Measurements from ENCODE around the gene GABBR2. TPM values are rescaled to one million over a fixed set of nuclear protein-coding genes. Genes with fewer than 3 reads are reported as not detected.

GABBR2 gene
- total and polyA plus RNA-seq, 2 of the 8 experiments (the other 6 are each of a cell fraction or from before 2014, with no cell fraction given) = 0.50 to 1.2 TPM

DNA sequence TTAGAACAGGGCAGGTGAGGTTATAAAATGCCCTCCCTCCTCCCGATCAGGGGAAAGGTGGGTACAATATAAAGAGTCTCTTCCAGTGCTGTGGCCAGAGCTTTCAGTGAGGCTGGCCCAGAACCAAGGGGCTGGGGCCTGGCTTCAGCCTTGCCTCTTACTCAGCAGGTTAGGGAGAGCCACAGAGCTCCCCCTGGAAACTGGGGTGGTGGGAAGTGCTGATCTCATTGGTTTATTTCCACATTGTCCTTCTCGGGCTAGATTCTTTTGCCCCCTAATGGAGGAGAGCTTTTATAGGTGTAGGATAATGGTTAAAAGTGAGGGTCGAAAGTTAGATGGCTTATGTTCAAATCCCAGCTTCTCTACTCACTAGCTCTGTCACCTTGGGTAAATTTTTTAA, 266.6 kb downstream of the GABBR2 start:
- Histone ChIP-seq H3K4me1 (replicated peaks in 1 of 4; ENCODE audit: control insufficient read depth in 3 of 4, insufficient read depth in 4 of 4, low read length in 3 of 4) (no peaks in the 10 kb centered on the region), H4K91ac (replicated peaks; ENCODE audit: insufficient read length, low read length) (no peak overlapping the region), H3K23ac (ENCODE audit: insufficient read length) (no peak overlapping the region), H2BK20ac (ENCODE audit: low read length) (no peak overlapping the region), H2BK120ac (replicated peaks; ENCODE audit: low read depth, low read length) (no peak overlapping the region), H2BK5ac (ENCODE audit: low read depth, low read length) (no peak overlapping the region), H3K56ac (replicated peaks; ENCODE audit: insufficient read length, low read depth, low read length) (no peak overlapping the region), H3K79me2 (ENCODE audit: control insufficient read depth in 1 of 2, insufficient read depth in 2 of 2, low read length in 2 of 2) (no peaks in the 10 kb centered on the region), H3K23me2 (ENCODE audit: low read depth, low read length) (peaks cover 10% of the 10 kb centered on the region; the same call in 1 of the 2 replicates), H3K18ac (ENCODE audit: extremely low read depth, low read length) (no peak overlapping the region), H3K9me3 (ENCODE audit: insufficient read depth in 2 of 2, low read depth in 1 of 2, low read length in 1 of 2) (no peaks in the 10 kb centered on the region), H3K79me1 (ENCODE audit: low read depth, low read length) (no peaks in the 10 kb centered on the region), H3K14ac (ENCODE audit: insufficient read length) (no peak overlapping the region), H3K4me3 (ENCODE audit: extremely low read depth in 1 of 4, insufficient read depth in 2 of 4, low read depth in 3 of 4, low read length in 4 of 4) (no peak overlapping the region), H3K27me3 (replicated peaks in 1 of 4; ENCODE audit: control insufficient read depth in 3 of 4, extremely low read depth in 1 of 4, insufficient read depth in 3 of 4, low read length in 3 of 4) (no peaks in the 10 kb centered on the region), H3K4me2 (ENCODE audit: insufficient read depth in 1 of 2, low read depth in 2 of 2, low read length in 2 of 2) (no peak overlapping the region), H2BK15ac (ENCODE audit: low read length) (no peak overlapping the region), H3K9ac (replicated peaks in 1 of 4; ENCODE audit: extremely low read depth in 1 of 4, low read depth in 3 of 4, low read length in 3 of 4) (no peak overlapping the region), H4K20me1 (replicated peaks in 1 of 2; ENCODE audit: control insufficient read depth in 1 of 2, insufficient read depth in 2 of 2, low read length in 2 of 2) (peaks cover 0 to 6% of the 10 kb centered on the region in 2 experiments), H3K27ac (ENCODE audit: low read depth, low read length) (no peak overlapping the region), H4K8ac (ENCODE audit: extremely low read depth, insufficient read depth, low read length) (no peak overlapping the region), H3K4ac (replicated peaks; ENCODE audit: insufficient read length, low read depth, low read length) (no peak overlapping the region), H4K5ac (ENCODE audit: insufficient read length, low read depth, low read length) (no peak overlapping the region), H2AFZ (ENCODE audit: low read length) (no peak overlapping the region), H2AK5ac (ENCODE audit: low read depth, low read length) (no peak overlapping the region), H3K36me3 (ENCODE audit: control insufficient read depth in 2 of 4, insufficient read depth in 4 of 4, low read length in 3 of 4) (no peaks in the 10 kb centered on the region), H2BK12ac (ENCODE audit: low read depth, low read length) (no peak overlapping the region)
- FAIRE-seq (no peak), DNase-seq (ENCODE audit: low read depth in 1 of 2, low spot score in 2 of 2) (peak in 1 of 2 experiments; percentile 17)
- CTCF ChIA-PET (ENCODE audit: partially characterized antibody) = interaction anchor here (0.6 to 6.0 kb wide), 9 partner anchors 12 to 334 kb away, joined by 3 to 29 read pairs (median 5); no protein-coding TSS in a partner anchor
- POLR2A ChIA-PET (ENCODE audit: partially characterized antibody) = no interaction called here
- WGBS, 2 experiments (ENCODE audit: extremely low coverage in 1 of 2, insufficient coverage in 1 of 2, insufficient read length in 1 of 2, insufficient replicate concordance in 2 of 2, low coverage in 1 of 2, low lambda C conversion rate in 2 of 2, missing lambda C conversion rate in 1 of 2) = 61% methylated on average over 3 of the region's 3 CpGs; no CpG with 5 or more reads in 1 of the 2 experiments
- TF ChIP-seq RXRA (IDR thresholded peaks at IDR 0.05; ENCODE audit: insufficient read depth, low read depth, low read length) (no peak), HDAC6 (IDR thresholded peaks at IDR 0.05; ENCODE audit: low read depth, low read length) (no peak), KDM4A (IDR thresholded peaks at IDR 0.05; ENCODE audit: low read depth, low read length, severe bottlenecking) (no peak), NANOG (IDR thresholded peaks at IDR 0.05; ENCODE audit: insufficient read depth, low read depth, low read length, poor library complexity, severe bottlenecking) (no peak), TCF12 (IDR thresholded peaks at IDR 0.05; ENCODE audit: low read depth, low read length) (no peak), BCL11A (IDR thresholded peaks at IDR 0.05; ENCODE audit: low read depth in 2 of 2, low read length in 2 of 2) (no peak), CHD2 (IDR thresholded peaks at IDR 0.05; ENCODE audit: low read length) (no peak), JUND (IDR thresholded peaks at IDR 0.05; ENCODE audit: low read length) (no peak), CTCF (IDR thresholded peaks at IDR 0.05; ENCODE audit: control extremely low read depth in 1 of 3, insufficient read depth in 1 of 3, low read depth in 1 of 3, low read length in 3 of 3) (peak in 1 of 3 experiments; percentile 23; a peak in 1 of 4 replicates), CREB1 (IDR thresholded peaks at IDR 0.05) (no peak), BACH1 (IDR thresholded peaks at IDR 0.05; ENCODE audit: low read length) (peak; percentile 91), RAD21 (IDR thresholded peaks at IDR 0.05 in 1 of 2, conservative IDR thresholded peaks at IDR 0.05 in 1 of 2; ENCODE audit: low read depth in 2 of 2, low read length in 2 of 2) (peak; percentile 20 to 47; a peak in 3 of 4 replicates)

Data from H1 (cell line).